IMR-90 (cell line): Measurements from ENCODE around the gene NUDT8. TPM values are rescaled to one million over a fixed set of nuclear protein-coding genes. Genes with fewer than 3 reads are reported as not detected.

ENCODE experiments used
- ATAC-seq: fragments of 200-7000 bp; cut with Tn5 transposase; 2 replicates; pipeline ENCODE4 v1.9.1; 2020; ENCODE audit warnings: low read depth, mild to moderate bottlenecking, moderate library complexity
- BruUV-seq: library from RNA; stranded (reverse); fragments of 400-500 nt; replicated peaks from 2 replicates; lab custom pipeline; 2021; lab: Mats Ljungman, UMichigan
- CTCF ChIA-PET: fragments of 300-600 bp; formaldehyde crosslinking; extraction: SDS; loops from one replicate; lab custom pipeline; 2021; ENCODE audit warnings: antibody characterized with exemption; lab: Yijun Ruan, JAX
- POLR2A ChIA-PET: fragments of 300-600 bp; sonication (Branson Sonifier 250); formaldehyde crosslinking; loops from one replicate; lab custom pipeline; 2022; ENCODE audit warnings: antibody characterized with exemption; ENCODE audit not compliant: unreplicated experiment; lab: Charles Lee
- DNase-seq: peaks from one replicate; pipeline ENCODE4 v3.0.0; 2013
- H2AFZ ChIP-seq: replicated peaks from 2 replicates; pipeline ENCODE3; 2013; ENCODE audit warnings: low read length, mild to moderate bottlenecking; ENCODE audit not compliant: poor library complexity
- H2AK5ac ChIP-seq: 2 replicates; pipeline ENCODE4 v1.6.1; 2013; ENCODE audit warnings: low read depth, low read length, inconsistent platforms
- H2AK9ac ChIP-seq: replicated peaks from 2 replicates; pipeline ENCODE3; 2013; ENCODE audit warnings: mild to moderate bottlenecking, low read depth, low read length, moderate library complexity; ENCODE audit not compliant: poor library complexity
- H2BK120ac ChIP-seq: 2 replicates; pipeline ENCODE4 v1.6.1; 2013; ENCODE audit warnings: low read depth, low read length, inconsistent platforms
- H2BK15ac ChIP-seq: 3 replicates; pipeline ENCODE4 v1.6.1; 2013; ENCODE audit warnings: low read depth, low read length, inconsistent platforms
- H2BK20ac ChIP-seq: 2 replicates; pipeline ENCODE4 v1.6.1; 2013; ENCODE audit warnings: low read depth, mild to moderate bottlenecking, inconsistent platforms, low read length, moderate library complexity
- H2BK5ac ChIP-seq: 2 replicates; pipeline ENCODE4 v1.6.1; 2013; ENCODE audit warnings: mild to moderate bottlenecking, low read depth, low read length, inconsistent platforms; ENCODE audit not compliant: poor library complexity, severe bottlenecking
- H3K14ac ChIP-seq: replicated peaks from 2 replicates; pipeline ENCODE4 v1.6.1; 2013; ENCODE audit warnings: low read depth, low read length, inconsistent platforms
- H3K18ac ChIP-seq: 2 replicates; pipeline ENCODE4 v1.6.1; 2013; ENCODE audit warnings: low read depth, low read length, control low read depth
- H3K23ac ChIP-seq: 2 replicates; pipeline ENCODE4 v1.6.1; 2013; ENCODE audit warnings: low read depth, low read length, inconsistent platforms
- H3K27ac ChIP-seq: 2 replicates; pipeline ENCODE4 v1.5.1; 2013; ENCODE audit warnings: mild to moderate bottlenecking, control low read depth, low read length; ENCODE audit not compliant: insufficient read depth
- H3K27me3 ChIP-seq: 2 replicates; pipeline ENCODE4 v1.6.1; 2013; ENCODE audit warnings: low read length; ENCODE audit not compliant: control insufficient read depth, insufficient read depth
- H3K36me3 ChIP-seq: 2 replicates; pipeline ENCODE4 v1.6.1; 2013; ENCODE audit warnings: low read length, mixed read lengths; ENCODE audit not compliant: control insufficient read depth, insufficient read depth
- H3K4ac ChIP-seq: 2 replicates; pipeline ENCODE4 v1.6.1; 2013; ENCODE audit warnings: low read depth, low read length, inconsistent platforms
- H3K4me1 ChIP-seq: 2 replicates; pipeline ENCODE4 v1.6.1; 2013; ENCODE audit warnings: low read length, mixed read lengths; ENCODE audit not compliant: control insufficient read depth, insufficient read depth
- H3K4me2 ChIP-seq: 2 replicates; pipeline ENCODE4 v1.6.1; 2013; ENCODE audit warnings: low read depth, mild to moderate bottlenecking, control low read depth, low read length, moderate library complexity
- H3K4me3 ChIP-seq: 2 replicates; pipeline ENCODE4 v1.5.1; 2013; ENCODE audit warnings: low read depth, mild to moderate bottlenecking, control low read depth, low read length, moderate library complexity; ENCODE audit not compliant: insufficient read depth
- H3K56ac ChIP-seq: 2 replicates; pipeline ENCODE4 v1.6.1; 2013; ENCODE audit warnings: low read length, inconsistent platforms; ENCODE audit not compliant: insufficient read depth; ENCODE audit errors: extremely low read depth
- H3K79me1 ChIP-seq, 2 experiments: 2 replicates each; pipeline ENCODE4 v1.6.1; 2013; ENCODE audit warnings: low read length in 2 of 2, inconsistent platforms in 1 of 2, low read depth in 1 of 2
- H3K9ac ChIP-seq: 2 replicates; pipeline ENCODE4 v1.6.1; 2013; ENCODE audit warnings: low read depth, low read length, control low read depth
- H3K9me1 ChIP-seq: 2 replicates; pipeline ENCODE4 v1.6.1; 2013; ENCODE audit warnings: low read length, inconsistent platforms; ENCODE audit not compliant: insufficient read depth
- H3K9me3 ChIP-seq: 2 replicates; pipeline ENCODE4 v1.6.1; 2013; ENCODE audit warnings: low read length; ENCODE audit not compliant: control insufficient read depth, insufficient read depth
- H4K20me1 ChIP-seq: 2 replicates; pipeline ENCODE4 v1.6.1; 2013; ENCODE audit warnings: low read length, inconsistent platforms; ENCODE audit not compliant: insufficient read depth
- H4K5ac ChIP-seq: 2 replicates; pipeline ENCODE4 v1.6.1; 2013; ENCODE audit warnings: mild to moderate bottlenecking, low read depth, low read length, control low read depth
- H4K8ac ChIP-seq, 2 experiments: 2 replicates each; pipeline ENCODE4 v1.6.1; 2013; ENCODE audit warnings: low read depth in 2 of 2, low read length in 2 of 2, control low read depth in 1 of 2, inconsistent platforms in 1 of 2
- H4K91ac ChIP-seq: 2 replicates; pipeline ENCODE4 v1.6.1; 2013; ENCODE audit warnings: low read depth, low read length, inconsistent platforms; ENCODE audit not compliant: insufficient read depth
- CEBPB ChIP-seq: IDR thresholded peaks from 2 replicates; pipeline ENCODE4 v1.6.1; 2012; ENCODE audit warnings: low read depth, low read length, improper control_type of control experiment
- MAFK ChIP-seq: IDR thresholded peaks from 2 replicates; pipeline ENCODE4 v1.6.1; 2012; ENCODE audit warnings: low read depth, low read length, improper control_type of control experiment
- MXI1 ChIP-seq: IDR thresholded peaks from 2 replicates; pipeline ENCODE4 v1.6.1; 2012; ENCODE audit warnings: low read depth, mild to moderate bottlenecking, low read length, moderate library complexity, borderline replicate concordance
- NFE2L2 ChIP-seq: fragments of 150-350 bp; IDR thresholded peaks from 2 replicates; pipeline ENCODE4 v1.6.1; 2016; ENCODE audit warnings: low read depth, mild to moderate bottlenecking, low read length
- RCOR1 ChIP-seq: IDR thresholded peaks from 2 replicates; pipeline ENCODE4 v1.6.1; 2012; ENCODE audit warnings: mild to moderate bottlenecking, low read length, improper control_type of control experiment; ENCODE audit not compliant: insufficient replicate concordance
- RFX5 ChIP-seq: IDR thresholded peaks from 2 replicates; pipeline ENCODE4 v1.8.0; 2012; ENCODE audit warnings: low read depth, mild to moderate bottlenecking, low read length, moderate library complexity
- WGBS, 2 experiments: methylation state at CpG; one replicate each; pipeline versions ENCODE4 v1.1.5 to v1.1.7; 2013; ENCODE audit warnings: missing lambda C conversion rate in 2 of 2; ENCODE audit not compliant: insufficient read length in 1 of 2; ENCODE audit errors: extremely low coverage in 2 of 2; 5-methylcytosine and 5-hydroxymethylcytosine counted together
- dilution Hi-C: fragments of 300-500 bp; cut with HindIII; formaldehyde crosslinking; loops from one replicate; pipeline ENCODE4 v1.14.3; 2018; ENCODE audit warnings: low sequenced_read_pairs; ENCODE audit not compliant: unreplicated experiment
- in situ Hi-C: fragments of 300-500 bp; cut with MboI; formaldehyde crosslinking; loops from 3 replicates; pipeline ENCODE4 v1.14.3; 2019; ENCODE audit warnings: low sequenced_read_pairs, inconsistent platforms, mixed read lengths
- intact Hi-C: fragments of 100-400 bp; cut with micrococcal nuclease; formaldehyde crosslinking; loops from 2 replicates; pipeline ENCODE4 v1.10.0; 2022
- polyA plus RNA-seq, 3 experiments: library from polyadenylated mRNA; depleted of rRNA; stranded (reverse); fragments of >200 nt; gene quantifications; 2 replicates each; pipeline ENCODE4 v1.2.3, GENCODE V29; 2012; ENCODE audit warnings: low replicate concordance in 1 of 3
- total RNA-seq: library from RNA; depleted of rRNA; stranded (reverse); fragments of >200 nt; gene quantifications from 2 replicates; pipeline ENCODE4 v1.2.3, GENCODE V29; 2012
- TF ChIP-seq, protein P1 (sequence below): fragments of 150-350 bp; IDR thresholded peaks from 2 replicates; pipeline ENCODE4 v1.6.1; 2017; ENCODE audit warnings: mild to moderate bottlenecking, antibody characterized with exemption, low read length, low read depth

NUDT8 gene
- total and polyA plus RNA-seq, 2 of the 4 experiments (the other 2 are of a cell fraction) = 1.4 to 2.5 TPM

DNA sequence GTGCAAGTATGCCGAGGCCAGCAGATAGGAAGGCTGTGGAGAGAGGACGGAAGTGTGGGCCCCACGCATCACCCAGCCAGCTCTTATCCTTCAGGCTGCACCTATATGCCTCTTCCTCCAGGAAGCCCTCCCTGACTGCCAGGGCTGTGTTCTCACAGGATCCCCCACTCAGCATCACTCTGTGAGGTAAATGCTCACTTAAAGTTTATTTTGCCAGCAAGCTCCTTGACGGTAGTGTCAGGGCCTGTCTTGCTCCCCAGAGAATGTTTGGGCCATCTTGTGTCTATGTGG lies 5.4 kb upstream of the NUDT8 start:
- no TSS peak for BruUV-seq
- no peak overlapping the region for H4K5ac ChIP-seq
- no peak overlapping the region for H3K27ac ChIP-seq
- no peak overlapping the region for H2BK20ac ChIP-seq
- no peak overlapping the region for H3K9ac ChIP-seq
- no peak overlapping the region for H3K4me2 ChIP-seq
- POLR2A ChIA-PET = no interaction called here
- H3K23ac ChIP-seq = no peak overlapping the region
- no peak overlapping the region for H2AK9ac ChIP-seq
- H2BK15ac ChIP-seq = no peak overlapping the region
- no peaks in the 10 kb centered on the region for H3K9me3 ChIP-seq
- in situ Hi-C loops = no loop called here
- H3K4ac ChIP-seq = no peak overlapping the region
- ATAC-seq (no peak), DNase-seq (no peak)
- H3K36me3 ChIP-seq = no peaks in the 10 kb centered on the region
- H2BK5ac ChIP-seq = no peak overlapping the region
- H2AFZ ChIP-seq = no peak overlapping the region
- H3K9me1 ChIP-seq = peaks cover 4% of the 10 kb centered on the region; the same call in 1 of the 2 replicates
- no peak overlapping the region for H4K8ac ChIP-seq
- dilution Hi-C loops = no loop called here
- H3K18ac ChIP-seq = no peak overlapping the region
- H4K91ac ChIP-seq = no peak overlapping the region
- H3K4me1 ChIP-seq = 0 out of 2 replicates have a peak, but pooled peaks cover 3% of the 10 kb centered on the region
- no peaks in the 10 kb centered on the region for H3K79me1 ChIP-seq
- H4K20me1 ChIP-seq = no peaks in the 10 kb centered on the region
- H3K4me3 ChIP-seq = no peak overlapping the region
- H3K14ac ChIP-seq = no peak overlapping the region
- H3K27me3 ChIP-seq = peaks cover 9% of the 10 kb centered on the region; the same call in 1 of the 2 replicates
- no peak overlapping the region for H2AK5ac ChIP-seq
- CTCF ChIA-PET = no interaction called here
- TF ChIP-seq MXI1 (no peak), MAFK (no peak), CEBPB (no peak), NFE2L2 (no peak), RCOR1 (no peak), RFX5 (no peak)
- TF ChIP-seq, protein P1, sequence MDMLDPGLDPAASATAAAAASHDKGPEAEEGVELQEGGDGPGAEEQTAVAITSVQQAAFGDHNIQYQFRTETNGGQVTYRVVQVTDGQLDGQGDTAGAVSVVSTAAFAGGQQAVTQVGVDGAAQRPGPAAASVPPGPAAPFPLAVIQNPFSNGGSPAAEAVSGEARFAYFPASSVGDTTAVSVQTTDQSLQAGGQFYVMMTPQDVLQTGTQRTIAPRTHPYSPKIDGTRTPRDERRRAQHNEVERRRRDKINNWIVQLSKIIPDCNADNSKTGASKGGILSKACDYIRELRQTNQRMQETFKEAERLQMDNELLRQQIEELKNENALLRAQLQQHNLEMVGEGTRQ = no peak
- intact Hi-C loops = no loop called here
- 74% methylated on average over 4 of the region's 4 CpGs; no CpG with 5 or more reads in 1 of the 2 experiments for WGBS, 2 experiments
- no peak overlapping the region for H2BK120ac ChIP-seq
- no peak overlapping the region for H3K56ac ChIP-seq
